Uterus (tissue), 4 donors: ENCODE measurements around the gene CHAF1A. TPM values are rescaled to one million over a fixed set of nuclear protein-coding genes. Genes with fewer than 3 reads are reported as not detected.
A peak's percentile ranks its signal among the peaks of the same experiment; 100 is the strongest.

ENCODE experiments used
- DNase-seq, 2 donors: peaks; one replicate each; pipeline ENCODE4 v3.0.0-alpha.2; 2019 to 2020
- H3K27ac ChIP-seq, 2 donors: fragments of 200-600 bp; sonication (generic); 1 replicate in 1 of 2; 2 replicates in 1 of 2; pipeline ENCODE4 v1.5.1; 2016 to 2018
- H3K27me3 ChIP-seq, 2 donors: fragments of 200-600 bp; sonication (generic); one replicate each; pipeline ENCODE4 v1.5.1; 2018 to 2019; ENCODE audit warnings: control low read depth in 1 of 2
- H3K36me3 ChIP-seq, 2 donors: fragments of 200-600 bp; sonication (generic); one replicate each; pipeline ENCODE4 v1.5.1; 2019; ENCODE audit warnings: control low read depth in 1 of 2
- H3K4me1 ChIP-seq, 2 donors: fragments of 200-600 bp; sonication (generic); one replicate each; pipeline ENCODE4 v1.5.1; 2018 to 2019; ENCODE audit warnings: control low read depth in 1 of 2
- H3K4me3 ChIP-seq, 2 donors: fragments of 200-600 bp; sonication (generic); 1 replicate in 1 of 2; 2 replicates in 1 of 2; pipeline ENCODE4 v1.5.1; 2018 to 2019; ENCODE audit warnings: mild to moderate bottlenecking in 1 of 2
- H3K9me3 ChIP-seq, 2 donors: fragments of 200-600 bp; sonication (generic); one replicate each; pipeline ENCODE4 v1.5.1; 2019; ENCODE audit warnings: control low read depth in 1 of 2
- POLR2A ChIP-seq, 2 donors: fragments of 450-650 bp; IDR thresholded peaks; one replicate each; pipeline ENCODE4 v1.6.1; 2016; ENCODE audit warnings: antibody characterized with exemption in 2 of 2, mild to moderate bottlenecking in 1 of 2, moderate library complexity in 1 of 2
- intact Hi-C: fragments of 100-400 bp; cut with DNase I; formaldehyde crosslinking; loops from one replicate; pipeline ENCODE4 v1.15.1; 2023; ENCODE audit warnings: low total_unique reads
- total RNA-seq, 4 donors: library from RNA; depleted of rRNA in 3 of 4; stranded (reverse); fragments of >200 nt in 3 of 4; gene quantifications; one replicate each; pipeline versions ENCODE4 v1.1.0 to v1.2.4, GENCODE V29; 2014 to 2023
- TF ChIP-seq, protein P1 (sequence below), 4 experiments: fragments of 200-600 bp in 2 of 4; fragments of 450-650 bp in 2 of 4; sonication (generic) in 2 of 4; IDR thresholded peaks; one replicate each; pipeline ENCODE4 v1.5.1; 2016 to 2019; ENCODE audit warnings: antibody characterized with exemption in 4 of 4, mild to moderate bottlenecking in 2 of 4, moderate library complexity in 1 of 4
- donor health status: DM: yes; HTN: yes; CAD: no.

CHAF1A gene
- total RNA-seq, 4 donors from 2014 or later = 0.59 to 12.9 (median 8.0) TPM

DNA sequence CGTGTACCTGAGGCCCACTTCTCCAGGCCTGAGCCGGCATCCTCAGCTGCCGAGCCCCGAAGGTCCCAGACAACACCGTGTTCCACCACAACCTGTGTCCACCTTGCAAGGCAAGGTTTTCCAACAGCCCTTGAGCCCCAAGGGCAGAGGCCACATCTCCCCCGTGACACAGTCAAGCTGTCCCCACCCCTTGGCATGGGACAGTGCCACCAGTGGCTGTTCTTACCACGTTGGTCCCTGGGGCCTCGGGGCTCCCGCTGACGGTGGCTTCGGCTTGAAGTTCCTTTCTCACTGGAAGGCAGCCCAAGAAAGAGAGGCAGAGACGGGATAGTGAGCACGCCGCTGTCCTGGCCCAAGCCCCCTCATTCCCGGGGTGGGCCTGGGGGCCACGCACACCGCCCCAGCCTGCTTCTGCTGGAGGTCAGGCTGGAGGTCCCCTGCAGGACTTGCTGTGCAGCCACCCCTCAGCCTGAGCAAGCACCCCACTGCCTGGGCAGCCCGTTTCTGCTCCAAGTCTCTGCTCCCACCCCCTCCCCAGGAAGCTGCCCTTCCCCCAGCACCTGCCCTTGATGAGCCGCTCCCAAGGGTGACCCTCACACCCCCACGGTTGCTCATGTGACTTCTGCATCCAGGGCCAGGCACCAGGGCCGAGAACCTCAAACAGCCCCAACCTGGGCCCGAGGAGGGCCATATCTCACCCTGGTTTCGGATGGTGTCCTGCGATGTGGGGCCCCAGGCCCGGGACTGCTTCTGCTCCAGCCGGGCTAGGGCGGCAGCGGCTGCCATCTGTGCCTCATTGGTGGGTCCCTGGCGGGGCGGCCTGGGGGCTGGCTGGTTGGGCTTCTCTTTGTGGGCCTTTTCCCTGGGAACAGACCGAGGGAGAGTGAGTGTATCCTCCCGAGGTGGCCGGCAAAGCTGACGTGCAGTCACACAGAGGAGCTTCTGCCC is 51.1 kb downstream of the CHAF1A start:
- no peak for DNase-seq
- intact Hi-C loops = no loop called here
- Histone ChIP-seq H3K27me3 (no peaks in the 10 kb centered on the region), H3K27ac (no peak overlapping the region), H3K4me3 (no peak overlapping the region), H3K4me1 (peaks cover 0 to 22% of the 10 kb centered on the region in 2 donors), H3K36me3 (no peaks in the 10 kb centered on the region), H3K9me3 (no peaks in the 10 kb centered on the region)
- TF ChIP-seq, protein P1, sequence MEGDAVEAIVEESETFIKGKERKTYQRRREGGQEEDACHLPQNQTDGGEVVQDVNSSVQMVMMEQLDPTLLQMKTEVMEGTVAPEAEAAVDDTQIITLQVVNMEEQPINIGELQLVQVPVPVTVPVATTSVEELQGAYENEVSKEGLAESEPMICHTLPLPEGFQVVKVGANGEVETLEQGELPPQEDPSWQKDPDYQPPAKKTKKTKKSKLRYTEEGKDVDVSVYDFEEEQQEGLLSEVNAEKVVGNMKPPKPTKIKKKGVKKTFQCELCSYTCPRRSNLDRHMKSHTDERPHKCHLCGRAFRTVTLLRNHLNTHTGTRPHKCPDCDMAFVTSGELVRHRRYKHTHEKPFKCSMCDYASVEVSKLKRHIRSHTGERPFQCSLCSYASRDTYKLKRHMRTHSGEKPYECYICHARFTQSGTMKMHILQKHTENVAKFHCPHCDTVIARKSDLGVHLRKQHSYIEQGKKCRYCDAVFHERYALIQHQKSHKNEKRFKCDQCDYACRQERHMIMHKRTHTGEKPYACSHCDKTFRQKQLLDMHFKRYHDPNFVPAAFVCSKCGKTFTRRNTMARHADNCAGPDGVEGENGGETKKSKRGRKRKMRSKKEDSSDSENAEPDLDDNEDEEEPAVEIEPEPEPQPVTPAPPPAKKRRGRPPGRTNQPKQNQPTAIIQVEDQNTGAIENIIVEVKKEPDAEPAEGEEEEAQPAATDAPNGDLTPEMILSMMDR (IDR thresholded peaks at IDR 0.05) = no peak
- TF ChIP-seq POLR2A (IDR thresholded peaks at IDR 0.05) = no peak

DNA sequence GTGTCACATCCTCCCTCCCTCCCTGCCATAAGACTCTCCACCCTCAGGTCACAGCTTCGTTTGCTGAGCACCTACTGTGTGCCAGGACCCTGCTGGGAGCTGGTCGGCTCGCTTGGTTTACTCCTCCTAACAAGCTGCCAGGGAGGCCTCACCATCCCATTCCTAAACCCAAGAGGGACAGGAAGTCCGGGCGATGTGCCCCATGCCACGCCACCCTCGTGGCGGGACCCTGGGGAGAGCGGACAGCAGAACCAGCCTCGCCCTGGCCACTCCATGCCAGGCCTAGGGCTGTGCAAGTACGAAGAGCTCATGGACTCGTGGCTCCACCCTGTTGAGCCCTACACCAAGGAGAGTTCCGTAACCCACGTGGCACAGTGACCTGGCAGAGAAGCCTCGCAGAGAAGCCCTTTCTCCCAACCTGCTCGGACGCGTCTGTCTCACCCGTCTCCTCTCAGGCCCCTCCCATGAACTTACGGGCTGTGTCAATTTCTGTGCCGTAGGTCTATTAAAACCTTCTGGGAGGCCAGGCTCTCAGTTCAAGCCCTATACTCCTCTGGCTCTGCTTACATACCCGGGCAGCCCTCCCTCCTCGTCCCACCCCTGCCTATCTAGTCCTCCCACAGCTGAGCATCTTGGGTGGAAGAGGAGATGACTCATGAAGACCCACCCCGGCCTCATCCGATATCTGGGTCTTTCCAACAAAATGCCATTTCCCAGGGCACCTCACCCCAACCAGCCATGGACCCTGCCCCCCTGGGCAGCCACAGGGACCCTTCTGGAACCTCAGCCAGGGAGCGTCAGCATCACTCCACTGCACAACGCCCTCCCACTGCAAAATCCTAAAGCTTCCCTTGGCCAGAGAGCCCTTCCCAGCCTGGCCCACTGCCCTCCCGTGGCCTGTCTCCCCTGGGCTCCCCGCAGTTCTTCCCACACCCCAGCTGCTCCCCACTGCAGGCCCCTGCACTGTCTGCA is 52.6 kb downstream of the CHAF1A start:
- no peaks in the 10 kb centered on the region for H3K27me3 ChIP-seq
- TF ChIP-seq, protein P1 (IDR thresholded peaks at IDR 0.05) = no peak
- TF ChIP-seq POLR2A (IDR thresholded peaks at IDR 0.05) = no peak
- peaks cover 0 to 22% of the 10 kb centered on the region in 2 donors for H3K4me1 ChIP-seq
- intact Hi-C loops = no loop called here
- H3K9me3 ChIP-seq = no peaks in the 10 kb centered on the region
- no peaks in the 10 kb centered on the region for H3K36me3 ChIP-seq
- DNase-seq = peak; percentile 69 to 75
- peak overlapping the region; percentile 23 to 91 for H3K4me3 ChIP-seq
- H3K27ac ChIP-seq = peak overlapping the region; percentile 95 to 99

DNA sequence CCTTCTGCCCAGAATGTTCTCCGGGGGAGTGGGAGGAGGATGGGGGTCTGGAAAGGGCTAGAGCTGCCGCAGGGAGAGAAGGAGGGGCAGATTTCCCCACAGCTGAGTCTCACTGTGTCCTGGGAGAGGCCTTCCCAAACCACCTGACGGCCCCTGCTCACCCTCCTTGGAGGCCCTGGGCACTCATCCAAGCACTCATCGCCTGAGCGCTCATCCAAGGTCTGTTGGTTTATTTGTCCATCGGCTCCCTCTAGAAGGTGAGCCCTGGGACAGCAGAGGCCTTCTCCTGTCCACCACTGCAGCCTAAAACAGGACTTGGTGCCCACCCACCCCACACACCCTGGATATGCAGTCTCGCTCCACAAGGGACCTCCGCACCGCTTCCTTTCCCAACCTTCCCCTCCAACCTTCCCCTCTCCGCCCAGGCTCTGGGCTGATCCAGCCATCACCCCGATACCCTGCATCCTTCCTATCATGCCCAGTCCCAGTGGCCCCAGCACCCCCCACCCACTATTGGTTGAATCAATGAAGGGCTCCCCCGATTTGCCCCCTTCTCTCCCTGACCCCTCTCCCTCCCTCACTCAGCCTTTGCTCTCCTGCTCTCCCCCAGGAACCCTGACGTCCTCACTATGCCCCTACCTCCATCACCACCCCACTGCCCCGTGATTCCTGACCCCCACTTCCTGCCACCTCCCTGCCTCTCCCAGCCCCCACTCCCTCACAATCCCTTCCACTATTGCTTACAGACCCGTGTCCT is 53.5 kb downstream of the CHAF1A start:
- Histone ChIP-seq H3K4me3 (peak overlapping the region; percentile 88 to 91), H3K9me3 (no peaks in the 10 kb centered on the region), H3K27ac (peak overlapping the region; percentile 95 to 99), H3K4me1 (peaks cover 0 to 22% of the 10 kb centered on the region in 2 donors), H3K27me3 (no peaks in the 10 kb centered on the region), H3K36me3 (no peaks in the 10 kb centered on the region)
- DNase-seq = peak; percentile 88
- intact Hi-C loops = no loop called here
- no peak for TF ChIP-seq POLR2A (IDR thresholded peaks at IDR 0.05)
- TF ChIP-seq, protein P1 (IDR thresholded peaks at IDR 0.05) = peak in 2 of 4 experiments; percentile 10 to 20

DNA sequence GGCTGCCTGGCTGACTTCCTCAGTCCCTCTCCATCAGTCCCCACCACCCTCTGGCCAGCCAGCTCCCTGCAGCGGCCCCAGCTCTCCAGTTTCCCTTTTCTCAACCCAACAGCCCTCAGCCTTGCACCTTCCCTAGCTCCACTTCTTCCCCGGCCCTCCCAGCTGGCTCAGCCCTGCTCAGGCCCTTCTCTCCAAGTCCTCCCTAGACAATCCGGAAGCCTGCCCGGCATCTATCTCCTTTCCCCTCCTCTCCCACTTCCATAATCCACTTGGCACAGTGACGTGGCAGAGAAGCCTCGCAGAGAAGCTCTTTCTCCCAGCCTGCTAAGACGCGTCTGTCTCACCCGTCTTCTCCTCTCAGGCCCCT is 54.0 kb downstream of the CHAF1A start:
- Histone ChIP-seq H3K27ac (peak overlapping the region; percentile 95 to 99), H3K4me3 (peak overlapping the region; percentile 88 to 91), H3K4me1 (peaks cover 0 to 22% of the 10 kb centered on the region in 2 donors), H3K36me3 (no peaks in the 10 kb centered on the region), H3K9me3 (no peaks in the 10 kb centered on the region), H3K27me3 (no peaks in the 10 kb centered on the region)
- intact Hi-C loops = no loop called here
- DNase-seq = no peak
- TF ChIP-seq, protein P1 (IDR thresholded peaks at IDR 0.05) = no peak
- TF ChIP-seq POLR2A (IDR thresholded peaks at IDR 0.05) = no peak
